ENCODE measurements around the gene FANCI.
A peak's percentile ranks its signal among the peaks of the same experiment; 100 is the strongest.

Gene FANCI

DNA sequence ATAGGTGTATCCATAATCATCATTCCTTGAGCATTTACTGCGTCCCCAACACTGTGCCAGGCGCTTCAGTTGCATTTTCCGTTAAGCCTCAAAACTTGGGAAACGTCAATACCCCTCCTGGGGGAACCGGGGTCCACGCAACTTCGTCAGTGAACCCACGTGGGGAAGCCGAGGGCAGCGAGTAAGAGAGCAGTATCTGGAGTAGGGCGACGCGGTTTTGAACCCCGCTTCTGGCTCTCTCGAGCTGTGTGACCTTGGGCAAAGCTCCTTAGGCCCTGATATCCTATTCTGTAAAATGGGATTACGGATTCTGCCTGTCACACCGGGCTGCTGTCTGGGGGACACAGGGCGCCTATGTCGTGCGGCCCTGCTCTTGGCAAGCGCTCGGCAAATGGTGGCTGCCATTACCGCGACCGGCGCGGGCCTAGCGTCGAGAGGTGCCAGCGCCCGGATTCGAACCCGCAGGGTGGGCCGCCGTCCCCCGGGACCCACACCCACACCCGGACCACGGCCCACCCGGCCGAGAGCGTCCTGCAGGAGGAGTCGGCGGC is 90.3 kb downstream of the FANCI start:
- no peak for DNase-seq

DNA sequence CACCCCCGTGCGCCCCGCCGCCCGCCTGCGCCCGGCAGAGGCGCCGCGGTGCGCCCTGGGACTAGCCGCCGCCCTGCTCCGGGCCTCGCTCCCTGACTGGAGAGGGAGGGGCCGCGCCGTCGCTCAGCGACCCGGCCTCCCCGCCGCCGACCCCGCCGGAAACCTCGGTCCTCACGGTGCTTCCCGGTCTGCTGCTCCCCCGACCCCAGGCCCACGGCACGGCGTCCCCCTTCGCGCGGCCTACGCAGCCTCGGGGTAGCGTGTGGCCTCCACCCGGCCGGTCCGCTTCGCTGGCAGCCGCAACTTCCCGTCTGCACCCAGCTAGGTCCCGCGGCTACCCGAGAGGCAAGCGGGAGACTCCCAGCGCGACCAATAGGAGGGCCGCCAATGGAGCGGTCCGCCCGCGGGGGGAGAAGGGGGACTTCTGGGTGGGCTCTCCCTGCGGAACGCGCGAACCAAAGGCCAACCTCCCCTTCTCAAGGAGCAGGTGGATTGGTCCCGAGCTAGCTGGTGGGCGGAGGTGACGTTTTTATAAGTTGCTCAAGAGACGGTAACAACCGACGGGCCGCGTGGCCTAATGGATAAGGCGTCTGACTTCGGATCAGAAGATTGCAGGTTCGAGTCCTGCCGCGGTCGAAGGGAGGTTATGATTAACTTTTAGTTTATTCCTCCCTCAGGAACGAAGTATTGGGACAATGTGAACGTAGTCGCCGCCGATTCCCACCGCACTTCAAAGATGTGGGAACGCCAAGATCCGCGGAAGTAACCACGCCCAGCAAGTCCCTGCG is 90.9 kb downstream of the FANCI start, which contains the start of gene POLG:
POLG (minus strand) TSS at position 315 of the 788 bp plus-strand sequence. CDS start 1,070 bp downstream, outside the sequence.
- DNase-seq: peak; percentile 99

- DNase-seq: no peak
Measured at GRCh38 chr15:89335298-89336041, 91.7 kb downstream of the FANCI start.

- no peak for DNase-seq
Measured at GRCh38 chr15:89338036-89338435, 94.3 kb downstream of the FANCI start.

DNA sequence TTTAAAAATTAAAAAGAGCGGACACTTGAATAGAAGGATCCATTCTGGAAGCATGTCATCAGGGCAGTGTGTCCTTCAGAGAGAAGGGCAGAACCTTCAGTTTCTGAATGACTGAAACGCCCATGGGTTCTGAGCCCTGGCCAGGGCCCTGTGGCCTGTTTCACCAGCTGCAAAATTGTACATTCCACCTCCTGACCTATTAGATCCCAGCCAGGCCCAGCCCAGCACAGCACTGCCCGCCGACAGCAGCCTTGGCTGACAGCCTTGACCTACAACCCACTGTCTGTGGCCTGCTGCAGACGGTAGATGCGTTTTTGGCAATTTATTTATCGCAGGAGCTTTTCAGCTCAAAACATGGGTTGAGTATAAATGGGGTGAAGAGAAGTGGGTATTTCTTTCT is 96.8 kb downstream of the FANCI start:
- DNase-seq: no peak

- DNase-seq: no peak
Measured at GRCh38 chr15:89341316-89342005, 97.7 kb downstream of the FANCI start.

- no peak for DNase-seq
Measured at GRCh38 chr15:89342840-89343239, 99.1 kb downstream of the FANCI start.

GRCh38 chr15:89345248-89345647 is 101.5 kb downstream of the FANCI start:
- DNase-seq: no peak

- DNase-seq: no peak
Measured at GRCh38 chr15:89346516-89347231, 102.9 kb downstream of the FANCI start.

DNA sequence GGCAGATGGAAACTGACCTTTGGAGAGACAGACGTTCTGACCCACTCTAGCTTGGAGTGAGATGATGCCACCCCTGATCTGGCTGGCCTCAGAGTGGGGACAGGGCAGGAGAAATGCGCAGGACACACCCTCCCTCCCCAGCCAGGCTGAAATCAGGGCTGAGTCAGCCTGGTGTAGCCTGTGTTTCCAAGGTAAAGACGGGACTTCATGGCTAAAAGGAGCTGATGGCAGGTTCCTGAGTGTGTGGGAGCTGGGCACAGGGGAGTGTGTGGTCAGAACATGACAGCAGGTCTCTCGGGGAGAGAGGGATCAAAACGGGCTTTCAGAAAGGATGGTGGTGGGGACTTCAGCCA is 105.4 kb downstream of the FANCI start:
- DNase-seq: no peak

DNA sequence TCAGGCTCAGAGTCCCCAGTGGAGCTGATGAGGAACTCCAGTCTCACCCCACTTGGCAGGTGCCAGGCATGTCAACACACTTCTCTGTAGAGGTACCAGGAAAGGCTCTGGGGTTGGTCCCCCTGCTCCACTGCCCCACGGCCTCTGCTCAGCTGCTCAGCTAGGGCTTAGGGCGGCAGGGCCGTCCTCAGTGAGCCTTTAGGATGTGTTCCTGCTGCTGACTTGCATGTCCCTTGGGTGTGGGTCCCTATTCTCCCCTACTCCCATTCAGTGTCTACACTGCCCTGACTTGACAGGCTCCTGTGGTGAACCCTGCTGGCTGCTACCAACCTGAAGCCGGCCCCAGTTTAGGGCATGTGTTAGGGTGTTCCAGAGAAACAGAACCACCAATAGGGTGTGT is 108.7 kb downstream of the FANCI start:
- no peak for DNase-seq

- DNase-seq: no peak
Measured at GRCh38 chr15:89353991-89354390, 110.2 kb downstream of the FANCI start.

GRCh38 chr15:89356634-89357298 is 113.0 kb downstream of the FANCI start:
- DNase-seq: no peak

DNA sequence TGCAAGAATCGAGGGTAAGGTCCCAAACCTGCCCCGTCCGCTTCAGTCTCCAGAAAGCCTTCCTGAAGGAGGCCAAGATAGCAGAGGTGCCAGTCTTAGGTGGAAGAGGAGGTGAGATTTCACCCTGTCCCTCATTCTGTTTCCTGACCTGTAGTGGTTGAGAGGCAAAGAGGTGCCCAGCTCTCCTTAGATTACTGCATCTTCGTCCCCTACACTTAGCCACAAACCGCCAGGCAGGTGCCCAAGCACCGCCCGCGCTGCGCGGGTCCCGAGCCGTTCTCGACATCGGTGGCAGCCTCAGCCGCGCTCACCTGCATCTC is 114.6 kb downstream of the FANCI start:
- no peak for DNase-seq

DNA sequence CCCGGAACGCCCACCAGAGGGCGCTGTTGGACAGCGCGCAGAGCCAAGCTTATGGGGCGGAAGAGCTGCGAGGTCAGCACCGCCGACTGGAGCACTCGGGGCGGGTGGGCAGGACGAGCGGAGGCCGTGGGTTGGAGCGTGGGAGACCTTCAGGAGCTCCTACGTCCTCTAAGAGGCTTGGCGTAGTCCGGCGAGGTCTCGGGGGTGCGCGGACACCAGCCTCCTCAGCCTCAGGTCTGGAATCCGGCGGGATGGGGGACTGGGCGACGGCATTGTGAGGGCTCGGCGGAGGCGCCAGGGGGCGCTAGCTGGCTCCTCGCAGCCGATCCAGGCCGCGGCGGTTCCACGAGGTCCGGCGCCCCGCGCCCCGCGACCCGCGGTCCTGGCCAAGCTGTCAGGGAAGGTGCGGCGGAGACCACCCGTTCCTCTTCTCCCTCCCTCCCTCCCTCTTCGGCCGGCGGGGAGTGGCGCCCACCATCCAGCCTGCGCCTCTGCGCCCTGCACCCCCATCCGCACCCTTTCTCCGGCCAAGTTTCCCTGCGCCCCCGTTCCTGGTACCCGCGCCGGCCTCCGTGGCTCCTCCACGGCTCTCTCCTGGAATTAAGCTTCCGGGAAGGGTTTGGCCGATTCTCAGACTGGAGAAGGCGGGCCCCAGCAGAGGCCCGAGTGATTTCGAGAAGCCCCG is 115.1 kb downstream of the FANCI start:
- peak; percentile 58 for DNase-seq

- no peak for DNase-seq
Measured at GRCh38 chr15:89359471-89360293, 115.9 kb downstream of the FANCI start.

DNA sequence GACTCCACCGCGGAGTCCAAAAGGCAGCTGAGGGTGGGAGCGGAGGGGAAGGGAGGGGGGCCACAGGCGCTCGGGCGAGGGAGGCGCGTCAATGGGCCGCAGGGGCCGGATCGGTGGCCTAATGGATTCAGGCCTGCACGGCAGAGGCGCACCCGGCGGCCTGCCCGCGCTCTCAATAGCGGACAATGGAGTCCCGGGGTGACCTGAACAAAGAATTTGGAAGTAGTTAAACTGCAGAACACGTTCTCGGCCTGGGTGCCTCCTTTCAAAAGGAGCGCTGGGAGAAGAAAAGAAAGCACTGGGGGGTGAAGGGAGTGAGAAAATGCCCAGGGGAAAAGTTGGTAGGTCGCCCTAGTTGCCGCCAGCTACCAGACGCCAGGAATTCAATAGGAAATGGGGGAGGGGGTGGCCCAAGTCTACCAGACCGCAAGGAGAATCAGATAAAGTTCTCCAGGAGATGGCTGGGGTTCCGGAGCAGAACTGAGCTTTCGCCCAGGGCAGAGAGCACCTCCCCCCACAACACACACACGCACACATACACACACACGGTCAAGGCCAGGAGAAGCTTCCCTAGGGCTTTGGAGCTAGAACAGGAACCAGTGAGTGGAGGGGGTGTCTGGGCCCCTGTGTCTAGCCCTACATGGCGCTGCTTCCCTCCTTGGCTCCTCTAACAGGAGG is 116.7 kb downstream of the FANCI start:
- DNase-seq: no peak

GRCh38 chr15:89361451-89362202 is 117.8 kb downstream of the FANCI start:
- peak; percentile 60 for DNase-seq

All from fibroblast of skin of back (primary cell).